ENCODE results near the gene MSS51.
"Not testable (repeated sequence)": the region's sequence is repeated elsewhere in the genome, so short reads cannot be mapped to it uniquely, and the experiment has no call there.

Gene MSS51

GRCh38 chr10:73407495-73407894 lies 25.9 kb downstream of the MSS51 start:
- peaks cover 30% of the 10 kb centered on the region for H3K4me1 Mint-ChIP-seq
- ATAC-seq (ENCODE audit: low read depth) (no peak), DNase-seq (ENCODE audit: low spot score in 2 of 2) (no peak)
- no peaks in the 10 kb centered on the region for H3K27me3 Mint-ChIP-seq
- no peak overlapping the region for H3K4me3 Mint-ChIP-seq
- H3K36me3 Mint-ChIP-seq = peaks cover 16% of the 10 kb centered on the region
- no peaks in the 10 kb centered on the region for H3K9me3 Mint-ChIP-seq
- H3K27ac Mint-ChIP-seq = no peak overlapping the region

DNA sequence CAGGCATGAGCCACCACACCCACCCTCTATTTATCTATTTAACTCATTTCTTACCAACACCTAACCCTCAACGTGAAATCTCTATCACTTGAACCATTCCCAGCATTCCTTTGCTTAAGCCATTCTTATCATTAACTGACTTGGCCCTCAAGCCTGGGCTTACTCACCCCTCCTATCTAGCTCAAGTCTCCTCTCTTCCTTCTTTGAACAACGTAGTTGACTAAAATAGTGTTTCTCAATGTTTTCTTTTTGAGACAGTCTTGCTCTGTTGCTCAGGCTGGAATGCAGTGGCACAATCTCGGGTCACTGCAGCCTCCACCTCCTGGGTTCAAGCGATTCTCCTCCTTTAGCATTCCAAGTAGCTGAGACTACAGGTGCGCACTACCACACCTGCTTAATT lies 26.5 kb downstream of the MSS51 start:
- no peak overlapping the region for H3K4me3 Mint-ChIP-seq

DNA sequence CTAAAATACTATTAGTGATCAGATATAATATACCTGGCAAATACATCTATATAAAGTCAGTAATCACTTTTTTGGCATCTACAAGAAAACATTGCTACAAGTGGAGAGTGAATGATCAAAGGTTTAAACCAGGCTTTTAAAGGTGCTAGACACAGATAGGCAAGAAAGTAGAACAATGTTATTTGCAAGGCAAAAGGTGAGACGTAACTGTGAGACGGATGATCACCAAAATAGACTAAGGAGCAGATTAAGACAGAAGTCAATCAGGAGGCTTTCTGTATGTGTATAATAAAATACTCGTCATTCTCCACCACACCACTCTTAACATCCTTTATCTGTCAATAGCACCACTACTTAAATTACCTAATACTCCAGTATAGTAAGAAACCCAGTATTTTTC lies 27.8 kb downstream of the MSS51 start:
- DNase-seq (ENCODE audit: low spot score in 2 of 2) (no peak), ATAC-seq (ENCODE audit: low read depth) (no peak)
- peak overlapping the region; percentile 79 for H3K27ac Mint-ChIP-seq

More for the DNA sequence above, 26.5 kb downstream of the MSS51 start:
- no peaks in the 10 kb centered on the region for H3K9me3 Mint-ChIP-seq
- peaks cover 16% of the 10 kb centered on the region for H3K36me3 Mint-ChIP-seq
- no peak for ATAC-seq (ENCODE audit: low read depth)
- peak overlapping the region; percentile 56 for H3K27ac Mint-ChIP-seq
- DNase-seq (ENCODE audit: low spot score in 2 of 2) = no peak
- peaks cover 30% of the 10 kb centered on the region for H3K4me1 Mint-ChIP-seq
- H3K27me3 Mint-ChIP-seq = no peaks in the 10 kb centered on the region

GRCh38 chr10:73404690-73405089 lies 28.7 kb downstream of the MSS51 start:
- ATAC-seq (ENCODE audit: low read depth) (no peak), DNase-seq (ENCODE audit: low spot score in 2 of 2) (no peak)
- Mint-ChIP-seq H3K27ac (no peak overlapping the region), H3K36me3 (peaks cover 17% of the 10 kb centered on the region), H3K27me3 (no peaks in the 10 kb centered on the region), H3K4me3 (no peak overlapping the region), H3K9me3 (no peaks in the 10 kb centered on the region), H3K4me1 (peaks cover 26% of the 10 kb centered on the region)

More for the DNA sequence above, 27.8 kb downstream of the MSS51 start:
- peaks cover 16% of the 10 kb centered on the region for H3K36me3 Mint-ChIP-seq
- peaks cover 28% of the 10 kb centered on the region for H3K4me1 Mint-ChIP-seq
- no peak overlapping the region for H3K4me3 Mint-ChIP-seq
- no peaks in the 10 kb centered on the region for H3K9me3 Mint-ChIP-seq
- H3K27me3 Mint-ChIP-seq = no peaks in the 10 kb centered on the region

DNA sequence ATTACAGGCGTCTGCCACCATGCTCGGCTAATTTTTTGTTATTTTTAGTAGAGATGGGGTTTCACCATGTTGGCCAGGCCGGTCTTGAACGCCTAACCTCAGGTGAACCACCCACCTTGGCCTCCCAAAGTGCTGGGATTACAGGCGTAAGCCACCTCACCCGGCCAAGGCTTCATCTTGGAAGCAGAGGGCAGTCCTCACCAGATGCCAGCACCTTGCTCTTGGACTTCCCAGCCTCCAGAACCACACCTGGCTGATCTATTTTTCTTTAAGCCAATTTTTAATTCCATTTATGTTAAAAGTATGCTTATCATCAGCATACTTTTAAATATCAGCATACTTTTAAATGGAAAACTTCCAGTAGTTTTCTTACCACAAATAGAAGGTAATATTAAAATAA lies 31.7 kb downstream of the MSS51 start:
- Mint-ChIP-seq H3K9me3 (no peaks in the 10 kb centered on the region), H3K4me3 (no peak overlapping the region), H3K27me3 (no peaks in the 10 kb centered on the region), H3K36me3 (peaks cover 13% of the 10 kb centered on the region), H3K4me1 (peaks cover 14% of the 10 kb centered on the region), H3K27ac (peak overlapping the region; percentile 73)
- ATAC-seq (ENCODE audit: low read depth) (no peak), DNase-seq (ENCODE audit: low spot score in 2 of 2) (no peak)

DNA sequence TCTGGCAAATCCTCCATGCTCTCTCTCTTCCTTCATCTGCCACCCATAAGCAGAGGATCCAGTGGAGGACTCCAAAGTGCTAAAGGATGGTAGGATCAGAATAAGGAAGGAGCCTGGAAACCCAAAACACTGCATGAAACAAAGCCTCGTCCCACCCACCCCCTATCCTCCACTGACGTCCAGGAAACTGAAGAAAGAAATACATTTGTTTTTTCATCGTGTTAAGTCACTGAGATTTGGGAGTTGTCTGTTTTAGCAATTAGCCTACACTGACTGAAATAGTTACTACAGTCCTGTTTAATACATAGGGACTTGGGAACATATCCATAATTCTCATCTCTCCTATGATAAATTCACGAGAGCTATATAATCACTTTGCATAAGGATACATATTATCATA lies 34.3 kb downstream of the MSS51 start:
- Mint-ChIP-seq H3K4me3 (no peak overlapping the region), H3K9me3 (no peaks in the 10 kb centered on the region), H3K4me1 (peaks cover 5% of the 10 kb centered on the region), H3K27ac (peak overlapping the region; percentile 60), H3K36me3 (peaks cover 25% of the 10 kb centered on the region), H3K27me3 (no peaks in the 10 kb centered on the region)
- no peak for DNase-seq (ENCODE audit: low spot score in 2 of 2)
- no peak for ATAC-seq (ENCODE audit: low read depth)

DNA sequence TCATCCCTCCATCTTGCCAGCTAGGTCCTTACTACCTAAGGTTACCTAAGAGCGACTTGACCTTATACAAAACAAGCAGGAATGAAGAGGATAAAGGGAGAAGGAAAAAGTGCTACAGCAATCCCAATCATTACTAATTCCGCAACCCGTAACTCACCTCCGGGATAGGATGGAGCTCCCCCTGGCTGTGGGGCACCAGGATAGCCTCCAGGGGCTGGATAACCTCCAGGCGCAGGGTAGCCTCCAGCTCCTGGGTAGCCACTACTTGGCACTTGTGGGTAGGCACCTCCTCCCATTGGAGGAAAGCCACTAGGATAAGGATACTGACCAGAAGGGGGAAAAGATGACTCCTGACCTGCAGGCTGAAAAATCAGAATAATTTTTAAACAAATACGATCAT lies 35.3 kb downstream of the MSS51 start:
- no peak overlapping the region for H3K4me3 Mint-ChIP-seq
- no peaks in the 10 kb centered on the region for H3K27me3 Mint-ChIP-seq
- peaks cover 6% of the 10 kb centered on the region for H3K4me1 Mint-ChIP-seq
- no peak for ATAC-seq (ENCODE audit: low read depth)
- H3K27ac Mint-ChIP-seq = no peak overlapping the region
- peaks cover 28% of the 10 kb centered on the region for H3K36me3 Mint-ChIP-seq
- H3K9me3 Mint-ChIP-seq = peaks cover under 1% of the 10 kb centered on the region
- no peak for DNase-seq (ENCODE audit: low spot score in 2 of 2)

GRCh38 chr10:73394325-73394724 lies 39.0 kb downstream of the MSS51 start:
- not testable (repeated sequence) for H3K27me3 Mint-ChIP-seq; H3K4me1 Mint-ChIP-seq; ATAC-seq (ENCODE audit: low read depth); DNase-seq (ENCODE audit: low spot score in 2 of 2); H3K27ac Mint-ChIP-seq; H3K9me3 Mint-ChIP-seq; H3K4me3 Mint-ChIP-seq
- peaks cover 34% of the 10 kb centered on the region for H3K36me3 Mint-ChIP-seq

- ATAC-seq (ENCODE audit: low read depth) (no peak), DNase-seq (ENCODE audit: low spot score in 2 of 2) (no peak)
- peaks cover 1% of the 10 kb centered on the region for H3K9me3 Mint-ChIP-seq
- H3K4me1 Mint-ChIP-seq = peaks cover 3% of the 10 kb centered on the region
- no peak overlapping the region for H3K27ac Mint-ChIP-seq
- no peak overlapping the region for H3K4me3 Mint-ChIP-seq
- no peaks in the 10 kb centered on the region for H3K27me3 Mint-ChIP-seq
- H3K36me3 Mint-ChIP-seq = peaks cover 36% of the 10 kb centered on the region
These were observed 45.1 kb downstream of the MSS51 start for GRCh38 chr10:73388228-73388627.

DNA sequence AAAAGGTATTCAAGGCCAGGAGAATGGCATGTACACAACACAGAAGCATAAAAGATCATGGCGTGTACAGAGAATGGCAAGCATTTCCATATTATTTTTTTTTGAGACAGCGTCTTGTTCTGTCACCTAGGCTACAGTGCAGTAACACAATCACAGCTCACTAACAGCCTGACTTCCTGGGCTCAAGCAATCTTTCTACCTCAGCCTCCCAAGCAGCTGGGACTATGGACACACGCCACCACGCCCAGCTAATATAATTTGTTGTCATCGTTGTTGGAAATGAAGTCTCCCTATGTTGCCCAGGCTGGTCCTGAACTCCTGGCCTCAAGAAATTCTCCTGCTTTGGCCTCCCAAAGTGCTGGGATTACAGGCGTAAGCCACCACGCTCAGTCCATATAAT lies 46.8 kb downstream of the MSS51 start:
- H3K36me3 Mint-ChIP-seq = peaks cover 37% of the 10 kb centered on the region
- no peak for ATAC-seq (ENCODE audit: low read depth)

DNA sequence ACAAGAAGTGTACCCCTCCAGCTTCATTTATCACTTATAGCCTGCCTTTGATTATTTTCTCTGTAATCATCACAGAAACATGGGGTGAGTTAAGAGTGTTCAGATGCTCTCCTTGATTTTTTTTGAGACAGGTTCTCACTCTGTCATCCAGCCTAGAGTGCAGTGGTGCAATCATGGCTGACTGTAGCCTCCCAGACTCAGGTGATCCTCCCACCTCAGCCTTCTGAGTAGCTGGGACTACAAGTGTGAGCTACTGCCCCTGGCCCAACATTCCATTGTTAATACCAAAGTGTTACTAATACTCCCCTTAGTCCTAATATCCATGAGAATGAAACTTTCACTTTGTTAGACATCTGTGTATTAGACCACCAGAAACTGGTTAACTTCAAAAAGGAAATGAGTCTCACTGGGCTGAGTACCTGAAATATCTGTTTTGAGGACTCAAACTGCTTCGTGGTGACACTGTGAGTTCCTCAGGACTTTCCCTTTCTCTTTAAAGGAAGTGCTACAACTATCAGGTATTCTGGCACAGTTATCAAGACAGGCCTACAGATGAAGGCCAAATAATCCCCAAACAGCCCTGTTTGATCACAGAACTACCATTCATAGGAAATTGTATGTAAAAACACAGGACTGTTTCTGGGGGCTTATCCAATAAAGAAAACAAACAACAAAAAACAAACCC lies 54.2 kb downstream of the MSS51 start:
- ATAC-seq (ENCODE audit: low read depth) (peak; percentile 68), DNase-seq (ENCODE audit: low spot score in 2 of 2) (no peak)
- H3K4me1 Mint-ChIP-seq = peaks cover 2% of the 10 kb centered on the region
- H3K9me3 Mint-ChIP-seq = no peaks in the 10 kb centered on the region
- H3K27ac Mint-ChIP-seq = peak overlapping the region; percentile 54
- no peak overlapping the region for H3K4me3 Mint-ChIP-seq
- no peaks in the 10 kb centered on the region for H3K27me3 Mint-ChIP-seq
- H3K36me3 Mint-ChIP-seq = peaks cover 40% of the 10 kb centered on the region

More for the DNA sequence above, 46.8 kb downstream of the MSS51 start:
- Mint-ChIP-seq H3K27me3 (no peaks in the 10 kb centered on the region), H3K27ac (no peak overlapping the region), H3K4me1 (no peaks in the 10 kb centered on the region), H3K4me3 (no peak overlapping the region), H3K9me3 (no peaks in the 10 kb centered on the region)
- no peak for DNase-seq (ENCODE audit: low spot score in 2 of 2)

DNA sequence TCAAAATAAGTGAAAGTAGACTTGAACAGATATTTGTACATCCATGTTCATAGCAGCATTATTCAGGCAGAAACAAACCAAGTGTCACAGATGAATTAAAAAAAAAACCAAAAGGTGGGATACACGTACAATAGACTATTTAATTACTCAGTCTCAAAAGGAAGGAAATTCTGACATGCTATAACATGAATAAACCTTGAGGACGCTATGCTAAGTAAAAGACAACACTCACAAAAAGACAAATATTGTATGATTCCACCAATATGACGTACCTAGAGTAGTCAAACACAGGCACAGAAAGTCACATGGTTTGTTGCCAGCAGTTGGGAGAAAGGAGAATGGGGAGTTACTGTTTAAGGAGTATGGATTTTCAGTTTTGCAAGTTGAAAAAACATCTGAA lies 56.7 kb downstream of the MSS51 start:
- Mint-ChIP-seq H3K27ac (peak overlapping the region; percentile 58), H3K36me3 (peaks cover 38% of the 10 kb centered on the region), H3K4me1 (peaks cover 2% of the 10 kb centered on the region), H3K4me3 (no peak overlapping the region), H3K9me3 (no peaks in the 10 kb centered on the region), H3K27me3 (no peaks in the 10 kb centered on the region)
- DNase-seq (ENCODE audit: low spot score in 2 of 2) = no peak
- no peak for ATAC-seq (ENCODE audit: low read depth)
